Heart left ventricle (tissue), 13 donors: ENCODE data around the gene KCNC1.

ENCODE experiments used
- CTCF ChIP-seq, 12 donors: fragments of 200-600 bp; sonication (generic) in 4 of 12; IDR thresholded peaks; one replicate each; pipeline versions ENCODE4 v1.5.0 to v1.8.0; 2018 to 2022; ENCODE audit warnings: antibody characterized with exemption in 12 of 12, mild to moderate bottlenecking in 5 of 12
- POLR2A ChIP-seq, 2 donors: fragments of 450-650 bp; IDR thresholded peaks; one replicate each; pipeline ENCODE4 v1.6.1; 2017; ENCODE audit warnings: antibody characterized with exemption in 2 of 2, mild to moderate bottlenecking in 2 of 2, moderate library complexity in 2 of 2
- donor health status: ischemic (EF 13 %, LVEDD 7.1; RV severe dilation, severe dysfunction).
- donor health status: DM: no; HTN: yes; CAD: no.
- donor health status: DM: no; HTN: no; CAD: no.
- donor health status: ischemic (EF 25% LVEDD 6.9; RV normal size, moderate dysfunction).
- donor health status: ischemic (EF 25% LVEDD 5.7; RV mildly dilated, moderate dysfunction).
- donor health status: ischemic (EF 35%, LVEDD 5.7; RV mildly dilated, moderate dysfunction).
- donor health status: nonischemic (EF 11% LVEDD 7.7; RV severe dilation, severe dysfunction).
- donor health status: DM: yes; HTN: yes; CAD: no.
- donor health status: PGD.
- donor health status: ischemic (EF 29% LVEDD 5.4; RV normal size, mild dysfunction).
- donor health status: nonischemic (EF 23%, LVEDD 6.1; RV moderate dilation, normal function).

DNA sequence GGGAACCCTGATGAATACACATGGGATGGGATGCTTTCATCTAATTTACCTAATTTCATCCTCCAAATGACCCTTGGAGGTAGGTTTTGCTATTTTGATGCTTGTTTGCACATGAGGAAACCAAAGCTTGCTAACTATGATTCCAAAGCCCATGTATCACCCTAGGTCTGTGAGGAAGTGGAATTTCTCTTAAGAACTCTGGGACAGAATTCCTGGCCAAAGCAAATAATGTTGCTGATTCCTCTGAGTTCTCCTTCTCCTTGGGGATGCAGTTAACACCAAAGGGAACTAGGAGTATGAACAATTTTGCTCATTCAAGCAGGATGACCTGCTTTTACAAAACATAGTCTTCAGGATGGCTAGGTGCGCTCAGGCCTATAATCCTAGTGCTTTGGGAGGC lies 80.0 kb downstream of the KCNC1 start:
- TF ChIP-seq POLR2A (IDR thresholded peaks at IDR 0.05) (no peak), CTCF (IDR thresholded peaks at IDR 0.05) (no peak)
